Measurements from ENCODE around the gene CDH23.

- no peak for TF ChIP-seq EZH2 (IDR thresholded peaks at IDR 0.05; ENCODE audit: borderline replicate concordance)
- TF ChIP-seq, protein P1, sequence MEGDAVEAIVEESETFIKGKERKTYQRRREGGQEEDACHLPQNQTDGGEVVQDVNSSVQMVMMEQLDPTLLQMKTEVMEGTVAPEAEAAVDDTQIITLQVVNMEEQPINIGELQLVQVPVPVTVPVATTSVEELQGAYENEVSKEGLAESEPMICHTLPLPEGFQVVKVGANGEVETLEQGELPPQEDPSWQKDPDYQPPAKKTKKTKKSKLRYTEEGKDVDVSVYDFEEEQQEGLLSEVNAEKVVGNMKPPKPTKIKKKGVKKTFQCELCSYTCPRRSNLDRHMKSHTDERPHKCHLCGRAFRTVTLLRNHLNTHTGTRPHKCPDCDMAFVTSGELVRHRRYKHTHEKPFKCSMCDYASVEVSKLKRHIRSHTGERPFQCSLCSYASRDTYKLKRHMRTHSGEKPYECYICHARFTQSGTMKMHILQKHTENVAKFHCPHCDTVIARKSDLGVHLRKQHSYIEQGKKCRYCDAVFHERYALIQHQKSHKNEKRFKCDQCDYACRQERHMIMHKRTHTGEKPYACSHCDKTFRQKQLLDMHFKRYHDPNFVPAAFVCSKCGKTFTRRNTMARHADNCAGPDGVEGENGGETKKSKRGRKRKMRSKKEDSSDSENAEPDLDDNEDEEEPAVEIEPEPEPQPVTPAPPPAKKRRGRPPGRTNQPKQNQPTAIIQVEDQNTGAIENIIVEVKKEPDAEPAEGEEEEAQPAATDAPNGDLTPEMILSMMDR (IDR thresholded peaks at IDR 0.05; ENCODE audit: poor library complexity) = no peak
These were observed 353.6 kb downstream of the CDH23 start for GRCh38 chr10:71750124-71750841.
